HG03064 (cell line): ENCODE measurements around the gene SRF.
"Not testable (repeated sequence)": the region's sequence is repeated elsewhere in the genome, so short reads cannot be mapped to it uniquely, and the experiment has no call there.

Experiments used
- ATAC-seq: cut with Tn5 transposase; IDR thresholded peaks from one replicate; pipeline ENCODE4 v1.9.1; 2021; ENCODE audit warnings: low read depth; ENCODE audit not compliant: unreplicated experiment

The SRF gene

GRCh38 chr6:43170931-43171706, at the start of gene SRF:
Gene SRF, plus strand, starts transcription at chr6:43171269. Its CDS starts 388 bp downstream, at chr6:43171657.
- peak; percentile 55 for ATAC-seq

GRCh38 chr6:43122146-43122545, 48.9 kb upstream of the SRF start:
- no peak for ATAC-seq

GRCh38 chr6:43123461-43124314, 47.4 kb upstream of the SRF start:
- ATAC-seq = no peak

- no peak for ATAC-seq
These were observed 46.6 kb upstream of the SRF start for GRCh38 chr6:43124481-43124880.

- ATAC-seq = no peak
These were observed 46.0 kb upstream of the SRF start for GRCh38 chr6:43125119-43125518.

- no peak for ATAC-seq
These were observed 45.5 kb upstream of the SRF start for GRCh38 chr6:43125555-43125954.

GRCh38 chr6:43127180-43127579, 43.9 kb upstream of the SRF start:
- ATAC-seq = no peak

GRCh38 chr6:43127877-43128276, 43.2 kb upstream of the SRF start:
- ATAC-seq = no peak

GRCh38 chr6:43128926-43129325, 42.1 kb upstream of the SRF start:
- ATAC-seq = no peak

- ATAC-seq = no peak
These were observed 41.5 kb upstream of the SRF start for GRCh38 chr6:43129434-43130194.

- no peak for ATAC-seq
These were observed 40.6 kb upstream of the SRF start for GRCh38 chr6:43130429-43130828.

GRCh38 chr6:43131379-43131778, 39.7 kb upstream of the SRF start:
- ATAC-seq = not testable (repeated sequence)

GRCh38 chr6:43138267-43138666, 32.8 kb upstream of the SRF start:
- no peak for ATAC-seq

- not testable (repeated sequence) for ATAC-seq
These were observed 31.1 kb upstream of the SRF start for GRCh38 chr6:43139973-43140372.

- ATAC-seq = no peak
These were observed 29.4 kb upstream of the SRF start for GRCh38 chr6:43141644-43142043.

GRCh38 chr6:43142101-43142500, 29.0 kb upstream of the SRF start:
- no peak for ATAC-seq

GRCh38 chr6:43143235-43144128, 27.6 kb upstream of the SRF start:
- no peak for ATAC-seq

- ATAC-seq = no peak
These were observed 26.2 kb upstream of the SRF start for GRCh38 chr6:43144879-43145278.

- ATAC-seq = no peak
These were observed 24.8 kb upstream of the SRF start for GRCh38 chr6:43146261-43146660.
